ENCODE data around the gene PJVK.
A peak's percentile ranks its signal among the peaks of the same experiment; 100 is the strongest.
"Not testable (repeated sequence)": the region's sequence is repeated elsewhere in the genome, so short reads cannot be mapped to it uniquely, and the experiment has no call there.

The PJVK gene

DNA sequence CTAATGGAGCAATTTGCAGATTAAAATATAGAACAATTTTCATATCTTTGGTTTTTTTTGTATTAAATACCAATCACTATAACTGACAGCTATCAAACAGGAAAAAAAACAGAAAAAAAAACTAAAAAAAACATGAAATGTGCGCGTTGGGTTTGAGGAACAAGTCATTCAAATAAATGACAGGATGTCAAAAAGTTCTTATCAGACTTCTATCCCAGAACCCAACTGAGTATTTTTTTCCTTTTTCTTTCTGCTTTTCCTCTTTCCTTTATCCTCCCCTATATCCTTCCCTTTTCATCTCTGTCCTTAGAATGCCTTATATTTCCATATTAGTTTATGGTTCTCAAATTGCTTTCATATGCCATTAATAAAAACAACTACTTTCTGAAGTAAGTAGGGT lies 14.5 kb upstream of the PJVK start:
- no peak for DNase-seq (ENCODE audit: low spot score)

GRCh38 chr2:178441426-178441825 lies 9.8 kb upstream of the PJVK start:
- DNase-seq (ENCODE audit: low spot score), result no peak

DNA sequence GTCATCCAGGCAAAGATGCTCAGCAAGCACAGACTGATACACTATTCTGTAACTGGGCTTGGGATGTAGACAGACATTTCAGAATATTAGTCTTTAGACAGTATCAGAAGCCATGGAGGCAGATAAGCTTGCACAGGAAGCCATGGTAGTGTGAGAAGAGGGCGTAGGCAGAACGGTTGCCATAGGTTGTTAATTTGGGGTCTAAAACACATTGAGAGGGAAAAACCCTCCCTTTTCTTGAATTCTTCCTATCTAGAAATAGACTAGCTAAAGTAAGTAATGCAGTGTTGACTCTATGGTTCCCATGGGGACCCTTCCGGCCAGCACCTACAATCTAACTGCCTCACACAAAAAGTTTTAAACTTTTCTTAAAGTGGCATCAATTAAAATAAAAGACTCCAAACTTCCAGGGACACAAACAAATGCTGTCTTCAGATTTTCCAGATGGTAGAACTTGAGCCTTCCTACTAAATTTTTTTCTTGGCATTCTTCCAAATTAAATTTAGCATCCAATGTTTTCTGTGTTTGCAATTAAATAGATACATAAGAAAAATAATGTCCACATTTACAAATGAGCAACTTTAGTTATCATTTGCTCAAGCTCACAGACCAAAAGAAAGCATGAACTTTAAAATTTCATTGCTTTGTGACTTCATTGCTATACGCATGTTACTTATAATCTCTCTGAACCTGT lies 2.1 kb upstream of the PJVK start:
- DNase-seq (ENCODE audit: low spot score), result peak; percentile 9

DNA sequence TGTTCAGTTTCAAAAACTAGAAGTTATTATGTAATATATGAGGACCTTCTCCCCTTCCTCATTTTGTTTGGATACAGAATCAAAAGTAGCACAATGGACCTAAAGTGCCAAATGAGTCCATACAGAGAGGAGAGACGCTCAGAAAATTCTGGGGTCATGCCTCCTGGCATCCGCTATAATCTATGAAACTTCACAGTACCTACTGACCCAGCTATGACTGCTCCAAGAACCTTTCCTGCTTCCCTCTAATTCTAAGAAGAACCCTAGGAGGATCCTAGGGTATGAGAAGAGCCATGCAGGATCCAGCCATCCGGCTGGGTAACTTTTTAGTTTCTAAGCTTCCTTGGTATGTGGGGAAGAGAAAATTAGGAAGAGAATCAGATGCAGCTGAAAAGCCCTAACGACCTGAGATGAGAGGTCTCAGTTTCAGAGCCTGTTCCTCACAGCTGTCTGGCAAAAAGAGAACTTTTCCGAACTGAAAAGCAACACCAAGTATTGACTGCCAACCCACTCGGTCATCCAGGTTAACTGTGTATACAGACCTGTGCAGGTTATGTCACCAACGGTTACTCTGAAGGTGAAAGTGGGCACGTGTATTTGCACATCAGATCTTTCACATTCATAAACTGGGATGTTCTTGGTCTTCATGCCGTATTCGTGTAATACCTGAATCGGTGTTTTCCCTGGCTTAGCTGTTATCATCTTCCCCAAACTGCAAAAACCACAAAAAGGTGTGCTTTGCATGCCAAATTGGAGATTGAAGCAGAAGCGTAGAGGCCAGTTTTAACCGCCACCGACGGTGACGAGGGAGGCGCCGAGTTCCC lies 1.3 kb upstream of the PJVK start:
- peak; percentile 2 for DNase-seq (ENCODE audit: low spot score)

DNA sequence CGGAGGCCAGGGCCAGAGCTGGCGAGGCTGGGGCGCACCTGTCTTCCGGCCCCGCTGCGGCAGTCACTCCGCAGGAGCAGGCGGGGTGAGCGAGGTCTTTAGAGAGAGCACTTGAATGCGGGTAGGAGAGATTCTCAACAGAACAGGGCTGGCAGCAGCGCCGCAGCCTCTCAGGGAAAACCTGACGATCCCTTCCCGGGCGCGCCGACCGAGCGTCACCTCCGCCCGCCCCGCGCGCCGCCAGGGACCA lies 729 bp upstream of the PJVK start:
- DNase-seq (ENCODE audit: low spot score), result peak; percentile 78

GRCh38 chr2:178452334-178452733 lies 1.2 kb downstream of the PJVK start:
- no peak for DNase-seq (ENCODE audit: low spot score)

DNA sequence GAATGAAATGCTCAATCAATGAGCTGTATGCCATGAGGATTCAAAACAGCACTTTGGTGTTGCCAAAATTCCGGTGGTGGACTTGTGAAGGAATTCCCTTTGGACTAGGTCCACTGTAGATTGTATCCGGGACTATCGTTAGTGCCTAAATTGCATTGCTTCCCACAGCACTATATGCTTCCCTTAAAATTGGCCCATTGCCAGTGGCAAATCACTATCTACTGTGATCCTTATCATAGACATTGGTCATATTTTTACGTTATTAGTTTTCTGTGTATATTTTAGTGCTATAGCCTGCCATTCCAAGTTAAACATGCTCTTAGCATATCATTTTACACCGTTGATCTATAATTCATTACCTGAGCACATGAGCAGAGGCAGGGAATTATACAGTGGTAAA lies 1.7 kb downstream of the PJVK start:
- DNase-seq (ENCODE audit: low spot score), result no peak

GRCh38 chr2:178455947-178456346 lies 4.8 kb downstream of the PJVK start:
- DNase-seq (ENCODE audit: low spot score), result no peak

DNA sequence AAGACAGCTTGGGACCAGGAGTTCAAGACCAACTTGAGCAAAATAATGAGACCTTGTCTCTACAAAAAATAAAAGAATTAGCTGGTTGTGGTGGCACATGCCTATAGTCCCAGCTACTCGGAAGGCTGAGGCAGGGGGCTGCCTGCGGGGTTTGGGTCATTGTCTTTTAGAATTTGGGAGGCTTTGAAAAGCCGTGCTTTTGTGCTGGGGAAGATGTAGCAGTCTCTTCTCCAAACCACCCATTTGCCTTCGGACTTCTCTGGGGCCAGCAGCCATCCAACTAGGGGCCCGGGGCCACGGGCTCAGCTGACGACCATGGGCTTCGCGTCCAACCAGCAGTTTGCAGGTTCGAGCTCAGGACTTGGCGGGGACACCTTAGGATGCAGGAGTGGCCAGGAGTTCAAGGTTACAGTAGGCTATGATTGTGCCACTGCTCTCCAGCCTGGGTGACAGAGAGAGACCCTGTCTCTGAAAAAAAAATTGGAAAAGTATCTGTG lies 6.3 kb downstream of the PJVK start:
- no peak for DNase-seq (ENCODE audit: low spot score)

GRCh38 chr2:178469219-178469849 lies 18.2 kb downstream of the PJVK start:
- no peak for DNase-seq (ENCODE audit: low spot score)

DNA sequence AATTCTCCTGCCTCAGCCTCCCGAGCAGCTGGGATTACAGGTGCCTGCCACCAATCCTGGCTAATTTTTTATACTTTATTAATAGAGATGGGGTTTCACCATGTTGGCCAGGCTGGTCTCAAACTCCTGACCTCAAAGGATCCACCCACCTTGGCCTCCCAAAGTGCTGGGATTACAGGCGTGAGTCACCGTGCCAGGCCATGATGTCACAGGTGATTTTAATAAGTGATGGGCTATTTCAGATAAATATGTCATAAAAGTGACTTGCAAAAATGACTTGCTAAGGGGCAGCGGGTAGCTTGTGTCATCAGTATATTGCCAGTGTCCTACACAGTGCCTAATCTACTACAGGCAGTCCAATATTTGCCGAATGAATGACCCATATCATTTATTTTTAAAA lies 20.1 kb downstream of the PJVK start:
- not testable (repeated sequence) for DNase-seq (ENCODE audit: low spot score)

DNA sequence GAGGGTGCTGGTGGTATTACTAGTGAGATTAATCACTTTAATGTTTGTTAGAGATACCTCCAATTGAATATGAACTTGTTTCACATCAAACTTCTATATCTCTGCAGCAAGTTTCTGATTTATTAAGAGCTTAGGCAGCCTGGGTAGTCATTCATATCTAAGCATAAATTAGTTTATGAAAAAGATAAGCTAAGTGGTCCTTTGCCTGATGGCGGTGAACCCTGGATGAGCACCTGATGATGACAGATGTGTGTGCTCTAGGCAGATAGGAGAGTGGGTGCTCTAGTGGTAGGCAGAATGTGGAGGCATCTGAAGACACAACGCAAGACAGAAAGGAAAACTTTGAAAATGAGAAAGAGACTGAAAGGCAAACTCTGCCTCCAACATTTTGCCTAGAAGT lies 22.2 kb downstream of the PJVK start:
- DNase-seq (ENCODE audit: low spot score), result no peak

- no peak for DNase-seq (ENCODE audit: low spot score)
These were observed 22.8 kb downstream of the PJVK start for GRCh38 chr2:178473931-178474330.

DNA sequence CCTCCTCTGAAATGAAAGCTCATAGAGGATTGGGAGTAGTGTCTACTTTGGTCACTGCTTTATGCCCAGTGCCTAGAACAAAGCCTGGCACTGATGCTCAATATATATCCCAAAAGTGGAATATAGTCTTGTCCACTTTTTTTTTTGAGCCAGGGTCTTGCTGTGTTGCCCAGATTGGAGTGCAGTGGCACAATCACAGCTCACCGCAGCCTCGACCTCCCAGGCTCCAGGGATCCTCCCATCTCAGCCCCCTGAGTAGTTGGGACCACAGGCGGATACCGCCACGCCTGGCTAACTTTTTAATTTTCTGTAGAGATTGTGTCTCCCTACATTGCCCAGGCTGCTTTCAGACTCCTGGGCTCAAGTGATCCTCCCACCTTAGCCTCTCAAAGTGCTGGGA lies 23.4 kb downstream of the PJVK start:
- no peak for DNase-seq (ENCODE audit: low spot score)

GRCh38 chr2:178476477-178476876 lies 25.3 kb downstream of the PJVK start:
- no peak for DNase-seq (ENCODE audit: low spot score)

DNA sequence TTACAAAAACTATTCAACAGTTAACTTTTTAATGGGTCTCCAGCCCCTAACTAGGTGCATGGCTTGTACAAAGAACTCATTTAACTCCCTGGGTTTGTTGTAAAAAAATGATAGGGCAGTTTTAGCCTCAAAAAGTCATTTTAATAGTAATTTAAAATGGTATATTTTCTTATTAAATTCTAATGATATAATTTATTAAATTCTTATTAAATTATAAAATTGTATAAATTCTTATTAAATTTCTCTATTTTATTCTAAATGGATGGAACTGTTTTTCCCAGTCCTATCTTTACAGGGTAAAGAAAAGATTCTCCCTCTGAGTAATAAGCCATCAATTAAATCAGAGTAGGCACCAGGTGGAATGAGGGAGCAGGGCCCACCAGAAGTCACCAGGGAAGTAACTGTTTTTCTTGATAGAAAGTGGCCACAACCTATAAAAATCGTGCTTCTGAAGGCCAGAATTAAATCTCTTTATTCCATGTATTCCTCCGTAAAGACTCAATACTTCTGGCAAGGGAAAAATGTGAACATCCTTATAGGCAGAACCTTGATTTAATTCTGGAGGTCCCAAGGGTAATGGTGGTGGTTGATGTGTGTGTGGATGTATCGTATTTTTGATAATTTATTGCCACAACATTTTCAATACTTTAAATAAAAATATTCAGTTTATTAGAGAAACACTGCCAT lies 26.4 kb downstream of the PJVK start:
- DNase-seq (ENCODE audit: low spot score), result no peak

DNA sequence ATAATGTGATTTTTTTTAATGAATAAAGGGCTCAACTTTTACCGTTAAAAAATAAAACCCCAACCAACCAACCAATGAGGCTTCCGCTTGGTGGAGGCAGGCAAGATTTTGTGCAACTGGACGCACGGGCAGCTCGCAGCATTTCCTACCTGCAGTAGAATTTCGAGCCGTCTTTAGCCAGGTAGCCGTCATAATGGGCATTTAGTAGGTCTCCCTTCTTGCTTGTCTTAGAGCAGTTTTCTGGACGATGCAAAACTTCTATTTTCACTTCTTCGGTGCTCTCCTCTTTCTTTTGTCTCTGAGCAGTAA lies 26.9 kb downstream of the PJVK start:
- peak; percentile 15 for DNase-seq (ENCODE audit: low spot score)

DNA sequence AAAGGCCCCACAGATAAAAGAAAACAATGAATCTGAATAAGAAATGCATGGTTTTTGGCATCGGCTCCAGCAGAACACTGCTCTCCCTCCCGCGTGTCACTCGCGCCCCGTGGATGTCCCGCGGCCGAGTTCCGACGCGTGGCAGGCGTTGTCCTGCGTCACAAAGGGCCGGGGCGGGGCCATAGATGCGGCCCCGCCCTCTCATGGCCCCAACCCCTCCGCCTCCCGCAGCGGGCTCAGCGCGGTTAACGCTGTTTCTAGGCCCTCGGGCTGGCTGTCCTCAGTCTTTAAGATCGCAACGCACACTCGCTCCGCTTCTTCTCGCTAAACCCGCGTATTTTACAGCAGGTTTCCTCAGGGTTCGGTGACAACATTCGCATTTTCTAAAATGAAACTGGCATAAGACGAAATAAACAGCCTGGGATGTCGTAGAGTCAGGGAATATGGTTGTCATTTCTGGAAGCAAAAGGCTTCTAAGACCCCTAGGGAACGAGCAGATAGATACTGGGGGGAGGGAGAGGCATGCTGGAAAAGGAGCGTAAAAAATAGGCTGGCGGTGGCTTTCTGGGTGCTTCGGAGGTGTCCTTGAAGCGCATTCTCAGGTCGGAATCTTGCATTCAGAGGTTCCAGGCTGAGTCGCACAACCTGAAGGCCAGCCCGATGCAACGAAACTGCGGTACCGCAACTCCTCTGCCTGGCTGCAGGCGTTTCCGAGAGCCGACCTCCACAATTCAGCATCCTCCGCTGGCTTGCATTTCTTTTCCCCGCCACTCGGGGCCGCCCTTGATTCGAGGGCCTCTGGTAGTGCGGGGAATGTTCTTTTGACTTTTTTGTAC lies 27.5 kb downstream of the PJVK start, which contains the start of gene FKBP7:
FKBP7 (minus strand) TSS at position 162 of the 836 bp plus-strand sequence; CDS start at position 61, 101 bp downstream.
- DNase-seq (ENCODE audit: low spot score), result peak; percentile 89

- DNase-seq (ENCODE audit: low spot score), result no peak
These were observed 28.1 kb downstream of the PJVK start for GRCh38 chr2:178479275-178479616.

DNA sequence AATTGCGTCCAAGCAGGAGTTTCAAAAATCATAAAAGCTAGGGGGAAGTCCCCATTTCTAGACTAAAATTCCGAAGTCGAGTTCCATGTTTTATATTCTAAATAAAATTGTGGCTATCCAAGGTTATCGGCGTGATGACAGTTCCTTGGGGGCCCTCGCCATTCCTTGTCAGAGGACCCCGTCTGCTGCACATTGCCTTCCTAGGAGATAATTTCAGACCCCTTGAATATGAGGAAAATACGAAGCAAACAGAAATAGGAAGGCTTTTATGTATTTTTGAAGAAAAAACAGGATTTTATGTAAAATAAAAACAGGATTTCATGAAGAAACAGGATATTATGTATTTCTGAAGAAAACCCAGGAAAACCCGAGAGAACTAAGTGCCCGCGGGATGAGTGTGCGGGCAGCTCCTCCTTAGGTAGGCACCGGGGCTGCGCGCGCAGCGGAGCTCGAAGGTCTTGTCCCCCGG lies 28.6 kb downstream of the PJVK start:
- no peak for DNase-seq (ENCODE audit: low spot score)

GRCh38 chr2:178480227-178481181 lies 29.3 kb downstream of the PJVK start, which contains the start of gene PLEKHA3:
TSS of gene PLEKHA3 (plus strand) at chr2:178480457. CDS start at chr2:178480870, 413 bp downstream.
- DNase-seq (ENCODE audit: low spot score), result peak; percentile 84
